ENCODE results near the gene SIM1. TPM values are rescaled to one million over a fixed set of nuclear protein-coding genes. Genes with fewer than 3 reads are reported as not detected.

The SIM1 gene
- total RNA-seq, 2 experiments from 2014 or later = not detected

DNA sequence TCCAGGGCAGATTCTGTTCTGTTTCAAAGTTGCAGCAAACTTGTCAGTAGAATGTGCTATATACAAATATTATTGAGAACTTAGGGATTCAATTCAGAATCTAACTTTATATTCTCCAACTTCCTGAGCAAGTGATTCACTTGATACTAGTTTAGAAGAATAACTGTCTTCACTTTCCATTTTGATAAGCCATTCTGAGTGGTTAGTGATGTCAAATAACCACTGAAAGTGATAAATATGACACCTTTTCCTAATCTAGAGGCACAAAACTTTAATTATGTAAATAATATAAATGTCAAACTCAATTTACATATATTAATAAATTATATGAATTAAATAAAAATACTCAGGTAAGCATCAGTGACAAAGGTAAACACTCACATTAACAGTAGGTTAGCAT is 20.5 kb upstream of the SIM1 start:
- CTCF ChIA-PET = no interaction called here
- no peak for DNase-seq
- H3K27me3 Mint-ChIP-seq (ENCODE audit: low read depth) = peaks cover 21% of the 10 kb centered on the region
- H3K36me3 Mint-ChIP-seq (ENCODE audit: low read depth) = no peaks in the 10 kb centered on the region
- H3K4me3 Mint-ChIP-seq = no peak overlapping the region
- H3K27ac Mint-ChIP-seq = no peak overlapping the region
- no peaks in the 10 kb centered on the region for H3K9me3 Mint-ChIP-seq
- no peaks in the 10 kb centered on the region for H3K4me1 Mint-ChIP-seq (ENCODE audit: low read depth)
- intact Hi-C loops (cut with micrococcal nuclease) = no loop called here

DNA sequence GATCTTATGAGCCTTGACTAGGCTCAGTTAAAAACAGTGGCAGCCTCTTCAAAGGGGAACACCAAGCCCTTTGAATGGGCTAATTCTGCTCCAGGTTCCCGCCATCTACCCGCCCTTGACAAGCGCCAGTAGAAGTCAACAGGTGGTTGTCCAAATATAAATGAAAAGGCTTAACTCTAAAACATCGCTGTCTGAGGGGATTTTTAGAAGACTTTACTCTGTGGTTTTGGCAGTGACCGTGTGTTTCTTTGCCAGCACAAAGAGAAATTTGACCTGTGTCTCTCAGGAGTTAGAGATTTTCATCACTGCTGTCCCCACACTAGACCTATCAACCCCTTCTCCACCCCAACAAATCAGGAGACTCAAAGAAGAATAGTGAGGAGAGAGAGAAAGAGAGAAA is 19.8 kb upstream of the SIM1 start:
- Mint-ChIP-seq H3K27me3 (ENCODE audit: low read depth) (peaks cover 18% of the 10 kb centered on the region), H3K4me3 (no peak overlapping the region), H3K9me3 (no peaks in the 10 kb centered on the region), H3K36me3 (ENCODE audit: low read depth) (no peaks in the 10 kb centered on the region), H3K27ac (no peak overlapping the region), H3K4me1 (ENCODE audit: low read depth) (no peaks in the 10 kb centered on the region)
- DNase-seq = no peak
- CTCF ChIA-PET = no interaction called here
- intact Hi-C loops (cut with micrococcal nuclease) = no loop called here

DNA sequence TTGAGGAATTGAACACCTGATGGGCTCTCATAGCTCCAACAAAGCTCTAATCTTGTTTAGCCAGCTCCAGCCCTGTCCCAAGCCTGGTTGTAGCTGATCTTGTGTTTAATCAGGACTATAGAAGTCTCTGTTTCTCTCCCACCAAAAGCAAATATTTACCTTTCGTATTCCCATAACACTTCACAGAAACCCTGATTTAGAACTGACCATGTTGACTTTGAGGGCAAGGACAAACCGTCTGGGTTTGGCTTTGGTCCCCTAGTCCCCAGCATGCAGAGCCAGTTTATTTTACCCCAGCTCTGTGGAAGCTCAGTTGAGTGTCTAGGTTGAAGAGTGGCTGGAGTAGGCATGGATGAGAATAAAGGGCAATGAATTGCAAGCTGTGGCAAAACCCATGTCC is 18.0 kb upstream of the SIM1 start:
- CTCF ChIA-PET = interaction anchor here (0.6 to 1.3 kb wide), 3 partner anchors 182 to 617 kb away, joined by 3 read pairs; no protein-coding TSS in a partner anchor
- no peak overlapping the region for H3K27ac Mint-ChIP-seq
- H3K4me1 Mint-ChIP-seq (ENCODE audit: low read depth) = no peaks in the 10 kb centered on the region
- H3K27me3 Mint-ChIP-seq (ENCODE audit: low read depth) = peaks cover 8% of the 10 kb centered on the region
- intact Hi-C loops (cut with micrococcal nuclease) = no loop called here
- DNase-seq = no peak
- H3K4me3 Mint-ChIP-seq = no peak overlapping the region
- no peaks in the 10 kb centered on the region for H3K9me3 Mint-ChIP-seq
- H3K36me3 Mint-ChIP-seq (ENCODE audit: low read depth) = no peaks in the 10 kb centered on the region

DNA sequence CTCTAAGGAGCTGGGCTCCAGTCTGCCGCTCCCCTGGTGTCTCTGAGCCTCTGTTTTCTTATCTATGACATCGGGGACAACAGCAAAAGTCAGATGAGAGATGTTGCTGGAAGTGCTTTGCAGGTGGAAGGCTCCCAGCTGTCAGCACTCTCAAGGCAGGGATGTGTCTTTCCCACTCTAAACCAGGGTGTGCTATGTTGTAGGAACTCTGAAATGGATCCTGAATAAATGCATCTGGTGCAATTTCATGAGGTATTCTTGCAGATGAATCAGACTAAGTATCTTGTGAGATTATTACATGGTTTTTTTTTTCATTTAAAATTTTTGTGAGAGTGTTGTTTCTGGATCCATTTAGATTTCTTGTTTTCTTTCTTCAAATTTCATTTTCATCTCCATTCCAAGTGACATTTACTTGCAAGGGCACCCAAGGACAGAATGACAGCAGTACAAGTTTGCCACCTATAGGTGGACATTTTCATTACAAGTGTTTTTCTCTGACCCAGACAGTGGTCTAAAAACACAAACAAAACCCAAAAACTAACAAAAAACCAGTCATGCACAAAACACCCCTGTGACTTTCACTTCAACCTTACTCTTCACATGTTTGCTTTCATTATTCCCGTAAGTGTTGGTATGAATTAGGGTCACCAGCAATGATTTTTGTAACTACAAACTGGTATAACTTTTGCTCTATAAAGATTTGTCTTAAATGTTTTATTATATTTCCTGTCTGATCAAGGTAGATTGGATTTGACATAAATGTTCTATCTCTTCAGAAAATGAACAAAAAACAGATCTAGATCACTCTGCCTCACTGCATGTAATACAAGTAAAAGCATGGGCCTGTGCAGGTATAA is 14.7 kb upstream of the SIM1 start:
- Mint-ChIP-seq H3K27ac (no peak overlapping the region), H3K36me3 (ENCODE audit: low read depth) (no peaks in the 10 kb centered on the region), H3K27me3 (ENCODE audit: low read depth) (peaks cover 15% of the 10 kb centered on the region), H3K9me3 (no peaks in the 10 kb centered on the region), H3K4me1 (ENCODE audit: low read depth) (no peaks in the 10 kb centered on the region), H3K4me3 (no peak overlapping the region)
- CTCF ChIA-PET = interaction anchor here (0.7 to 1.1 kb wide), 3 partner anchors 51 to 868 kb away, joined by 3 read pairs; no protein-coding TSS in a partner anchor
- intact Hi-C loops (cut with micrococcal nuclease) = loop anchor here (1.0 to 5.0 kb wide), 6 partner anchors 109 to 611 kb away; no protein-coding TSS in a partner anchor
- no peak for DNase-seq

DNA sequence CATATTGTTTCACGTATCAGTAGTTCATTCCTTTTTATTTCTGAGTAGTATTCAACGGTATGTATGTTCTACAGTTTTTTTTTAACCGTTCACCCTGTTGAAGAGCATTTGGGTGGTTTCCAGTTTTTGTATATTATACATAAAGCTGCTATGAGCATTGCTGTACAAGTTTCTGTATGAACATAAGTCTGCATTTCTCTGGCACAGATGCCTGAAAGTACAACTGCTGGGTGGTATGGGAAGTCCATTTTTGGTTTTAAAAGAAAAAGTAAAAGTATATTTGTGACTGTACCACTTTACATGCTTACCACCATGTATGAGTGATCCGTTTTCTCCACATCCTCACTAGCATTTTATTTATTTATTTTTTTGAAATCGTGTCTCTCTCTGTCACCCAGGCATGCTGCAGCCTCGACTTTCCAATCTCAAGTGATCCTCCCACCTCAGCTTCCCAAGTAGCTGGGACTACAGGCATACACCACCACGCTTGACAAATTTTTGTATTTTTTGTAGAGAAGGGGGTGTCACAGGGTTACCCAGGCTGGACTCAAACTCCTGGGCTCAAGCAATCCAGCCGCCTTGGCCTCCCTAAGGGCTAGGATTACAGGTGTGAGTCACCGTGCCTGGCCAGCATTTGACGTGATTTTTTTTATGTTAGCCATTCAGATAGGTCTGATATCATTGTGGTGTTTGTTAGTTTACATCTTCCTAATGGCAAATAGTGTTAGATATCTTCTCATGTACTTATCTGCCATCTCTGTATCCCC is 11.0 kb upstream of the SIM1 start:
- intact Hi-C loops (cut with micrococcal nuclease) = loop anchor here (5.0 kb wide), 1 partner anchor 182 kb away; no protein-coding TSS in a partner anchor
- no peaks in the 10 kb centered on the region for H3K36me3 Mint-ChIP-seq (ENCODE audit: low read depth)
- H3K9me3 Mint-ChIP-seq = no peaks in the 10 kb centered on the region
- DNase-seq = no peak
- CTCF ChIA-PET = no interaction called here
- H3K4me3 Mint-ChIP-seq = no peak overlapping the region
- no peaks in the 10 kb centered on the region for H3K4me1 Mint-ChIP-seq (ENCODE audit: low read depth)
- H3K27me3 Mint-ChIP-seq (ENCODE audit: low read depth) = peaks cover 44% of the 10 kb centered on the region
- no peak overlapping the region for H3K27ac Mint-ChIP-seq

DNA sequence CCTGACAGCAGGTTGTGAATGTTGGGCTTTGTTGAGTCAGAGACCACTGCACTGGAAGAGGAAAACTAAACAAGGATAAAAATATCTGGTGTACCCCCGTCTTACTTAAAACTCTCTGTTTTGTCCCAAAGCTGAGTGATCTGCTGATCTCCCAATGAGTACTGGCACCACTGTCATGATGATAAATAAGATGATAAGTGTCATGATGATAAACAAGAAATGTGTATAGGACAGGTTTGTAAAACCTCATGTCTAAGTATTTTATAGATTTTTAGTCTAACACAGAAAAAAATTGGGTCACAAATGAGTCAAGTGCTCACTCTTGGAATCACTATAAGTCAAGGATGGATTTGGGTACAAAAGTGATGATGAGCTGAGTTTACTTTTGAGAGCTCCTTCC is 8.5 kb upstream of the SIM1 start:
- H3K9me3 Mint-ChIP-seq = no peaks in the 10 kb centered on the region
- H3K4me1 Mint-ChIP-seq (ENCODE audit: low read depth) = no peaks in the 10 kb centered on the region
- intact Hi-C loops (cut with micrococcal nuclease) = no loop called here
- H3K4me3 Mint-ChIP-seq = no peak overlapping the region
- H3K27ac Mint-ChIP-seq = no peak overlapping the region
- H3K27me3 Mint-ChIP-seq (ENCODE audit: low read depth) = peaks cover 63% of the 10 kb centered on the region
- DNase-seq = no peak
- CTCF ChIA-PET = interaction anchor here (1.1 to 1.8 kb wide), 3 partner anchors 366 to 605 kb away, joined by 3 to 7 read pairs (median 4); no protein-coding TSS in a partner anchor
- peaks cover under 1% of the 10 kb centered on the region for H3K36me3 Mint-ChIP-seq (ENCODE audit: low read depth)

DNA sequence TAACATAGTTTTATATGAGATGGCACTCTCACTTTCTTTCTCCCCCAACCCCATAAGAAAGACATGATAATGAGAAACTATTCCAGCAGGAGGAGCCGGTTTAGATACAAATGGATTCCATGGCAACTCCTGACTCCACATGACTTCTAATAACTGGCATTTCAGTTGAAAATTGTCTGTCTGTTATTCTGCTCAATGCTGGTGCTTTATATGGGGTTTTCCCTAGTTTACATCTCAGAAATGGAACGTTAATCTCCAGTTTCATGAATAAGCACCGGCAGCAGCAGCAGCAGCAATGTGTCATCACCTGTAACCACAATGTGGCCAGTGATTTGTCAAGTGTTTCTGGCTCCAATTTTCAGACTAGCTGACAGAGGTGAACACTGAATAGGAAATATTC is 8.0 kb upstream of the SIM1 start:
- intact Hi-C loops (cut with micrococcal nuclease) = no loop called here

DNA sequence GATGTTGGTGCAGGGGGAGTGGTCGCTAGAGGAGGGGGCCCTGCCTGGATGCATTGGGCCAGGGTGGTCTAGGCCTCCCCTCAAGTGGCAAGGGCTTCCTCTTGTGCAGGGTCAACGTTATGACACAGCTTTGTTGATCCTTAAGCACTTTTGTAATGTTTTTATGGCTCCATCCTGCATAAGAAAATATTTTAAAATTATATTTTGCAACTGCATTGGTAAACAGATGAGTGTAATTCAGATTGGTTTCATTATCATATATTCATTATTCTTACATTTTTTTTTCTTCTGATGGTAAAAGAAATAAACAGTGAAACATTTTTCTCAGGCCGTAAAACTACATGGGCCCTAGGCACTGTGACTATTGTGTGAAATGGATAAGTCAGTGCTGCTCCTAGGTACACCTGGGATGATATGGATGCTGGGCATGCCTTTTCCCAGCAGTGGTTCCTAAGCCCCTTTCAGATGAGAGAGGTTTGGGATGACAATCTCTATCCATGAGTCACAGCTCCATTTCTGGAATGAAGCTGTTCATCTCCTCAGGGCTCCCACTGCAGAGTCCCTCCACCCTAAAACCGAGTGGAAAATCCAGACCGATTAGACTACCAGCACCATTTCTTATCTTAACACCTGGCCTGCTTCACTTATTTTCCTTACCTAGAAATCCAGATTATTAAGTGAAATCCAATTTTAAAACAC is 5.8 kb upstream of the SIM1 start:
- Mint-ChIP-seq H3K4me1 (ENCODE audit: low read depth) (peaks cover 18% of the 10 kb centered on the region), H3K27ac (no peak overlapping the region), H3K4me3 (no peak overlapping the region), H3K9me3 (peaks cover 8% of the 10 kb centered on the region), H3K36me3 (ENCODE audit: low read depth) (peaks cover 10% of the 10 kb centered on the region), H3K27me3 (ENCODE audit: low read depth) (peaks cover 82% of the 10 kb centered on the region)
- CTCF ChIA-PET = no interaction called here
- DNase-seq = no peak
- intact Hi-C loops (cut with micrococcal nuclease) = no loop called here

More for the DNA sequence above, 8.0 kb upstream of the SIM1 start:
- peaks cover 4% of the 10 kb centered on the region for H3K4me1 Mint-ChIP-seq (ENCODE audit: low read depth)
- H3K36me3 Mint-ChIP-seq (ENCODE audit: low read depth) = peaks cover 4% of the 10 kb centered on the region
- peaks cover 68% of the 10 kb centered on the region for H3K27me3 Mint-ChIP-seq (ENCODE audit: low read depth)
- H3K9me3 Mint-ChIP-seq = no peaks in the 10 kb centered on the region
- CTCF ChIA-PET = interaction anchor here (1.1 to 1.8 kb wide), 2 partner anchors 365 to 373 kb away, joined by 3 to 4 read pairs; no protein-coding TSS in a partner anchor
- peak; percentile 65 for DNase-seq
- H3K4me3 Mint-ChIP-seq = no peak overlapping the region
- H3K27ac Mint-ChIP-seq = no peak overlapping the region

DNA sequence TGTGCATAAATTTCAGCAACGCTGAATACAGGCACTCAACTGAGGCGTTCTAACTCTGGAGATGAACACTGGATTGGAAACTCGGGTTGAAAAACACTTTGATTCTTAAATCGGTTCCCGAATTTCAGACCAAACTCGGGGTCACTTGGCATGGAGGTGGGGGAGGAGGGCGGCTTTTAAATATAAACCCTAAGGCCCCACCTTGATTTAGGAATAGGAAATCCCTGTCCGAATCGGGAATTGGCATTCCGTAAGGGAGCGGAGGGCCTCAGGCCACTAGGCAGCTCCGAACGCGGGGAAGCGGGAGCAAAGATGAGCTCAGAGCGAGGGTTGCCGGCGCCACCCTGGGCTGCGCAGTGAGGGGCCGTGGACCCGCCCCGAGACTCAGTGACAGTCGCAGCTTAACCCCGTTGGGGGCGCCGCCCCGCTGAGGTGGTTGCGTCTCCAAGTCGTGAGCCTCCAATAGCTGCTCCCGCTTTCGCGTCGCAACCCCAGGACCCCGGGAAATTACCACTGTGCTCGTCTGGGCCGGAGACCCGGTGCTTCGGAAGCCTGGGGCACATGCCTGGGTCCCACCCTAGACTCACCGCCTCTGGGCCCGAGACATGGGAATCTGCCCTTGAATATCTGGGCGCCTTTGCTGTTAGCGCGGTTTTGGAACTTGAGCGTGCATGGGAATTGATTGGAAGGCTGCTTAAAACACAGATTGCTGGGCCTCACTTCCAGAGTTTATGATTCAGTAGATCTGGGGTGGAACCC is 4.6 kb upstream of the SIM1 start:
- H3K4me1 Mint-ChIP-seq (ENCODE audit: low read depth) = peaks cover 26% of the 10 kb centered on the region

DNA sequence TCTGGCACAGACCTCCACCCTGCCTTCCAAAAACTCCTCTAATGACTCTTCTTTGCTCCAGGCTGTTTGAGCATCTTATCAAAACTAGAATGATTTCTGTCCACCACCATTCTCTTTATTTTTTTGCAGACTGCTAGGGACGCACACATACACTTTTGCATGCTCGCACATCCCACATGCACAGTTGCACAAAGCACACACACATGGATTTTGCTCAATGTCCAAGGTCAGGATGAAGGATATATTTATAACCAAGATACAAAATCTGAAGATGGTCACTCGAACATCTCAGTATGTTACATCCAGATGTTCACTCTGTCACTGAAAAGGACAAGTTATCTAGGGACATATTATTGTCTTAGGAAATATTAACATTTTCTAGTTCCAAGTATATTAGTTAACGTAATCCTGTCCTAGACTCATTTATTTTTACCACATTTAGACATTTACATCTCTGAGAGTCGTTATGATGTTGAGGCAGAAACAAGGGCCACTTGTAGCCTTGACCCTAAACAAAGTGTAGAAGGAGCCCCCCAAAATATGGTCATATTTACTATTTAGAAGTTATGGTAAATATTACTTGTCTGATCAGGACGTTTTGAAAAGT is 3.4 kb upstream of the SIM1 start:
- Mint-ChIP-seq H3K27ac (no peak overlapping the region), H3K4me1 (ENCODE audit: low read depth) (peaks cover 31% of the 10 kb centered on the region), H3K4me3 (no peak overlapping the region), H3K36me3 (ENCODE audit: low read depth) (peaks cover 16% of the 10 kb centered on the region), H3K27me3 (ENCODE audit: low read depth) (peaks cover 85% of the 10 kb centered on the region), H3K9me3 (peaks cover 8% of the 10 kb centered on the region)
- DNase-seq = no peak
- CTCF ChIA-PET = no interaction called here
- intact Hi-C loops (cut with micrococcal nuclease) = loop anchor here (5.0 kb wide), 1 partner anchor 929 kb away; no protein-coding TSS in a partner anchor

More for the DNA sequence above, 4.6 kb upstream of the SIM1 start:
- Mint-ChIP-seq H3K9me3 (peaks cover 8% of the 10 kb centered on the region), H3K27ac (no peak overlapping the region), H3K27me3 (ENCODE audit: low read depth) (peaks cover 85% of the 10 kb centered on the region), H3K36me3 (ENCODE audit: low read depth) (peaks cover 13% of the 10 kb centered on the region), H3K4me3 (no peak overlapping the region)
- CTCF ChIA-PET = no interaction called here
- intact Hi-C loops (cut with micrococcal nuclease) = loop anchor here (5.0 kb wide), 1 partner anchor 928 kb away; no protein-coding TSS in a partner anchor
- DNase-seq = no peak
